Spinal cord (tissue), 10 donors: ENCODE data around the gene ASIP. TPM values are rescaled to one million over a fixed set of nuclear protein-coding genes. Genes with fewer than 3 reads are reported as not detected.
"Not testable (repeated sequence)": the region's sequence is repeated elsewhere in the genome, so short reads cannot be mapped to it uniquely, and the experiment has no call there.

ENCODE experiments used
- DNase-seq, 6 donors: peaks; one replicate each; pipeline versions ENCODE4 v3.0.0 to v3.0.0-alpha.2; 2013 to 2015; ENCODE audit warnings: low spot score in 6 of 6, low read depth in 4 of 6
- H3K27ac ChIP-seq: one replicate; pipeline ENCODE4 v1.5.1; 2013; ENCODE audit warnings: low read depth, low read length, control low read depth
- H3K27me3 ChIP-seq: one replicate; pipeline ENCODE4 v1.6.1; 2013; ENCODE audit warnings: low read length; ENCODE audit not compliant: control insufficient read depth, insufficient read depth
- H3K36me3 ChIP-seq: one replicate; pipeline ENCODE4 v1.6.1; 2013; ENCODE audit warnings: low read length; ENCODE audit not compliant: control insufficient read depth, insufficient read depth
- H3K4me1 ChIP-seq: one replicate; pipeline ENCODE4 v1.6.1; 2013; ENCODE audit warnings: low read length; ENCODE audit not compliant: control insufficient read depth, insufficient read depth
- H3K4me3 ChIP-seq: one replicate; pipeline ENCODE4 v1.5.1; 2013; ENCODE audit warnings: low read depth, low read length, control low read depth
- H3K9me3 ChIP-seq: one replicate; pipeline ENCODE4 v1.6.1; 2013; ENCODE audit warnings: low read length; ENCODE audit not compliant: control insufficient read depth, insufficient read depth
- WGBS: methylation state at CpG from one replicate; pipeline ENCODE4 v1.1.5; 2013; ENCODE audit warnings: missing lambda C conversion rate; ENCODE audit not compliant: insufficient coverage; 5-methylcytosine and 5-hydroxymethylcytosine counted together
- long read RNA-seq, 4 donors: transcript quantifications; one replicate each; lab custom pipeline, GENCODE V29; 2026
- polyA plus RNA-seq, 2 donors: library from polyadenylated mRNA; unstranded; fragments of 120-200 nt; gene quantifications; one replicate each; pipeline ENCODE4 v1.2.1, GENCODE V29; 2013; ENCODE audit not compliant: insufficient read length in 2 of 2
- total RNA-seq, 2 donors: library from RNA; depleted of rRNA in 1 of 2; stranded (reverse); fragments of 120-200 nt in 1 of 2; fragments of >200 nt in 1 of 2; gene quantifications; one replicate each; pipeline versions ENCODE4 v1.2.3 to v1.2.4, GENCODE V29; 2013 to 2014
- donor health status: healthy.

The ASIP gene
- total RNA-seq (1 to 10 TPM in 1 of 2 donors, under 1 TPM in 1; 0.99 to 3.5 TPM), polyA plus RNA-seq (1 to 10 TPM in 1 of 2 donors, not detected in 1; 1.6 TPM)
- long read RNA-seq, donor 1, result 0 reads
- long read RNA-seq, donor 2, result 0 reads
- long read RNA-seq, donor 3, result 0 reads
- long read RNA-seq, donor 4, partial matches to known transcripts, result 67 of 67 reads
- long read RNA-seq, donor 4, other reads (novel, unspliced or antisense), result 0 of 67 reads

- Histone ChIP-seq H3K9me3 (no peaks in the 10 kb centered on the region), H3K27me3 (no peaks in the 10 kb centered on the region), H3K36me3 (no peaks in the 10 kb centered on the region), H3K4me1 (no peaks in the 10 kb centered on the region), H3K27ac (no peak within 1 kb of the TSS), H3K4me3 (no peak within 1 kb of the TSS)
- DNase-seq, result no peak
- 66% methylated on average over 5 of the region's 9 CpGs for WGBS
Measured at GRCh38 chr20:34240693-34241615, at the start of gene ASIP. TSS of gene ASIP (plus strand) at chr20:34241423. CDS start at chr20:34260375, 18,952 bp downstream.

GRCh38 chr20:34193051-34193450 is 48.2 kb upstream of the ASIP start:
- no peak for DNase-seq
- H3K27ac ChIP-seq, result no peak overlapping the region
- peaks cover 8% of the 10 kb centered on the region for H3K4me1 ChIP-seq
- H3K9me3 ChIP-seq, result no peaks in the 10 kb centered on the region
- 57% methylated on average over 1 of the region's 3 CpGs for WGBS
- H3K27me3 ChIP-seq, result no peaks in the 10 kb centered on the region
- H3K4me3 ChIP-seq, result no peak overlapping the region
- no peaks in the 10 kb centered on the region for H3K36me3 ChIP-seq

- no peaks in the 10 kb centered on the region for H3K9me3 ChIP-seq
Measured at GRCh38 chr20:34199183-34199582, 42.0 kb upstream of the ASIP start.

GRCh38 chr20:34200023-34200422 is 41.2 kb upstream of the ASIP start:
- Histone ChIP-seq H3K4me3 (no peak overlapping the region), H3K9me3 (no peaks in the 10 kb centered on the region), H3K36me3 (no peaks in the 10 kb centered on the region), H3K27ac (no peak overlapping the region), H3K27me3 (no peaks in the 10 kb centered on the region), H3K4me1 (no peaks in the 10 kb centered on the region)
- WGBS, result no CpG with 5 or more reads among the region's 2 CpGs
- DNase-seq, result no peak

More at GRCh38 chr20:34199183-34199582, 42.0 kb upstream of the ASIP start:
- no peaks in the 10 kb centered on the region for H3K4me1 ChIP-seq
- no peak for DNase-seq
- no CpG with 5 or more reads among the region's 3 CpGs for WGBS
- no peaks in the 10 kb centered on the region for H3K36me3 ChIP-seq
- no peak overlapping the region for H3K4me3 ChIP-seq
- H3K27ac ChIP-seq, result no peak overlapping the region
- H3K27me3 ChIP-seq, result no peaks in the 10 kb centered on the region

GRCh38 chr20:34201531-34201930 is 39.7 kb upstream of the ASIP start:
- Histone ChIP-seq H3K4me3 (no peak overlapping the region), H3K27ac (no peak overlapping the region), H3K9me3 (no peaks in the 10 kb centered on the region), H3K4me1 (no peaks in the 10 kb centered on the region), H3K27me3 (no peaks in the 10 kb centered on the region), H3K36me3 (no peaks in the 10 kb centered on the region)
- WGBS, result 80% methylated on average over 1 of the region's 4 CpGs
- DNase-seq, result no peak

- H3K36me3 ChIP-seq, H3K27ac ChIP-seq, H3K4me3 ChIP-seq, DNase-seq, H3K27me3 ChIP-seq, H3K4me1 ChIP-seq, H3K9me3 ChIP-seq: not testable (repeated sequence)
- 75% methylated on average over 11 of the region's 21 CpGs for WGBS
Measured at GRCh38 chr20:34205172-34205880, 35.9 kb upstream of the ASIP start.

GRCh38 chr20:34209111-34209510 is 32.1 kb upstream of the ASIP start:
- no peaks in the 10 kb centered on the region for H3K27me3 ChIP-seq
- H3K36me3 ChIP-seq, result no peaks in the 10 kb centered on the region
- DNase-seq, result no peak
- no peaks in the 10 kb centered on the region for H3K4me1 ChIP-seq
- H3K4me3 ChIP-seq, result no peak overlapping the region
- no peak overlapping the region for H3K27ac ChIP-seq
- 61% methylated on average over 3 of the region's 3 CpGs for WGBS
- H3K9me3 ChIP-seq, result peaks cover 2% of the 10 kb centered on the region

- H3K27me3 ChIP-seq, result no peaks in the 10 kb centered on the region
- H3K9me3 ChIP-seq, result peaks cover 2% of the 10 kb centered on the region
- no peak overlapping the region for H3K4me3 ChIP-seq
- no peak overlapping the region for H3K27ac ChIP-seq
- H3K36me3 ChIP-seq, result no peaks in the 10 kb centered on the region
- no peak for DNase-seq
- WGBS, result 93% methylated on average over 4 of the region's 4 CpGs
- H3K4me1 ChIP-seq, result no peaks in the 10 kb centered on the region
Measured at GRCh38 chr20:34210271-34210670, 31.0 kb upstream of the ASIP start.

- no peaks in the 10 kb centered on the region for H3K4me1 ChIP-seq
- no peaks in the 10 kb centered on the region for H3K36me3 ChIP-seq
- H3K9me3 ChIP-seq, result peaks cover 2% of the 10 kb centered on the region
- no peak overlapping the region for H3K27ac ChIP-seq
- no peaks in the 10 kb centered on the region for H3K27me3 ChIP-seq
- WGBS, result 83% methylated on average over 1 of the region's 2 CpGs
- no peak overlapping the region for H3K4me3 ChIP-seq
- DNase-seq, result no peak
Measured at GRCh38 chr20:34211591-34211990, 29.6 kb upstream of the ASIP start.
